ENCODE data around the gene MNAT1.
"Not testable (repeated sequence)": the region's sequence is repeated elsewhere in the genome, so short reads cannot be mapped to it uniquely, and the experiment has no call there.

Gene MNAT1

DNA sequence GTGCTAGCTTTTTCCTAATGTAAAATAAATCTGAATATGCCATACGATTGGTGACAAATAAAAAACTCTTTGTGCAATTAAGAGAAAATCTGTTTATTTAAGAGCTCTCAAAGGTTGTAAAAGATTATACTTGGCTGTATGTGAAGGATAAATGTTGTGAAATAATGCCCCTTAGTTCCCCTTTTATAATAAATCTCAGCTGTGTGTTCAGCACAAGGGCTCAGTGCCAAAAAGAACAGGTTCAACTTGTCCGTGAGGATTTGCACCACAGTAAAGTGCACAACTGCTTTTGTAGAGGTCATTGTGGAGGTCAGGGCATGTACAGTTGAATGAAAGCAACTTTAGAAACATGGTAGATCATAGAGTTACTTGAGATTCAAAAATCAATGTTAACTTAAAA is 127.7 kb downstream of the MNAT1 start:
- Mint-ChIP-seq H3K4me3 (no peak overlapping the region), H3K27me3 (no peaks in the 10 kb centered on the region), H3K27ac (no peak overlapping the region), H3K36me3 (peaks cover 15% of the 10 kb centered on the region), H3K9me3 (ENCODE audit: low read depth) (peaks cover under 1% of the 10 kb centered on the region), H3K4me1 (ENCODE audit: low read depth) (peaks cover 3% of the 10 kb centered on the region)

DNA sequence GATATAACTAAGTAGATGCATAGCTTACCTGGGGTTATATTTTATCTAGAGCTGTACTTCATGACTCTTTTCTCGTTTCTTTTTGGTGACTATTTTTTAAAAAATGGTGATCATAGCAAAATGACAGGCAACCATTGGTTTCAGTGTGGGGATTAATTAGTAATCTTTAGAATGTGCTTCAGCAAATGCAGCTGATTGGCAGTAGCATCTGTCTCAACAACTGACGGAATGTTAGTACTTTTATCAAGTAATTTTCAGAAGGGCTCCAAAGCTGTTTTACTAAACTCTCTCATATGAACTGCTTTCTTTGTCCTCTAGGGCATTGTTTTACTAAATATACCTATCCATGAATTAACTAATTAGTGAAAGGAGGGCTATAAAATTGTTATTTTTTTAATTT is 128.7 kb downstream of the MNAT1 start:
- Mint-ChIP-seq H3K4me1 (ENCODE audit: low read depth) (peaks cover 11% of the 10 kb centered on the region), H3K27ac (no peak overlapping the region), H3K9me3 (ENCODE audit: low read depth) (no peaks in the 10 kb centered on the region), H3K4me3 (no peak overlapping the region), H3K36me3 (peaks cover 11% of the 10 kb centered on the region), H3K27me3 (no peaks in the 10 kb centered on the region)

DNA sequence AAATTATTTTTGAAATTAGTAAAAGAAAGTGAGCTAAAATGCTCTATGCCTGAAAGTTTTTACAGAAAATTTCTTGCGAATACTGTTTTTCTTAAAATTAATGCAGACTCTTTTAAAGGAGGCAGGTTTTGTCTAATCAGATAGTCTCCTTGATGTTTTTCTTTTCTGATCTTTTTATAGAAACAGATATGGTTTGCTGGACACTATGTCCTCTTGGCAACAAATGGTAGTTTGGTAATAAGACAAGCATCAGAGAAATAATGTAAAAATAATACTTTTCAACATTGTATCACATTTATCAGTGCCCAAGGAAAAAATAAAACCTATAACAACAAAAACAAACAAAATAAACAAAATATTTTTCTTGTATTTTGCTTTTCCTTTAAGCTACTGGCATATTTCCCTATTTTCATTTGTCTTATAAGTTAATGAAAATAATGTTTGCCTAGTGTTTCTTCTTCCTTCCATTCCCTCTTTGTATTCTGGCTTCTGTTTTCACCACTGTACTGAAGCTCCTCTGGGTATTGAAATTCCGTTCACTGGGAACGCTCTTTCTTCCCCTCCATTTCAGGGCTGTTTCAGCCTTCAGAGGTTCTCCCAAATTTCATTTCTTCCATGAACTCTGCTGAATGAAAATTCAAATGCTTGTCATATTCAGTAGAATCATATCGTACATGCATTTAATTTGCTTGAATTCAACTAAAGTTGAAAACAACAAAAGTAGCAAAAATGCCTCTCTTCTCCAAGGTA is 131.0 kb downstream of the MNAT1 start:
- H3K36me3 Mint-ChIP-seq, result peaks cover 2% of the 10 kb centered on the region
- H3K4me3 Mint-ChIP-seq, result no peak overlapping the region
- no peak overlapping the region for H3K27ac Mint-ChIP-seq
- H3K4me1 Mint-ChIP-seq (ENCODE audit: low read depth), result peaks cover 11% of the 10 kb centered on the region
- H3K27me3 Mint-ChIP-seq, result no peaks in the 10 kb centered on the region
- H3K9me3 Mint-ChIP-seq (ENCODE audit: low read depth), result no peaks in the 10 kb centered on the region

DNA sequence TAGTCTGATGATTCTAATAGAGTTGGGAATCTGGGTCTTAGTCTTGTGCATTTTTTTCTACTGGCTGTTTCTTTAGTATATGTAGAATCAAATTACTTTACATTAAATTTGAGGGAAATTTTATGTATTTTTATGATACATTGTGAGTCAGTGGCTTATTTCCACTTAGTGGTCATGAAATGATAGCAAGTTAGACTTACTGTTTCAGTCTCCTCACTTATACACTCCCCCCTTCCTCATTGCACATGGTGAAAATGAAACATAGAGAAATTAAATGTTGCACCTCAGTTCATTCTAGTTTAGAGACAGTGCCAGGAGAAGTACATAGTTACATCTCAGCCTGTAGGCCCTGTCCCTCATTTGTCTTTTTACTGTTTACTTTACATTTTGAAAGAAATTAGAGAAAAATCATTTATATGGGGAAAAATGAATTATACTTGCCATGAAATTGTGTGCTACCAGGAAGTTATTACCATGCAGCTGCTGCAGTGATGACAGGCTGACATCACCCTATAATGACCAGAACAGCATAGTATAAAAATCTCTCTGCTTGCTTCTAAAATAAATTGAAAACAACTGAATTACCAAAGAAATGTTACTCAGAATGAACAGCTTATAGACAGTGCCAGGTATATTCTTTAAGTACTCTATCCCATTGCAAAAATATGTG is 133.1 kb downstream of the MNAT1 start:
- Mint-ChIP-seq H3K36me3 (peaks cover 4% of the 10 kb centered on the region), H3K9me3 (ENCODE audit: low read depth) (no peaks in the 10 kb centered on the region), H3K27ac (peak overlapping the region; percentile 31), H3K27me3 (no peaks in the 10 kb centered on the region), H3K4me1 (ENCODE audit: low read depth) (peaks cover 11% of the 10 kb centered on the region), H3K4me3 (no peak overlapping the region)

DNA sequence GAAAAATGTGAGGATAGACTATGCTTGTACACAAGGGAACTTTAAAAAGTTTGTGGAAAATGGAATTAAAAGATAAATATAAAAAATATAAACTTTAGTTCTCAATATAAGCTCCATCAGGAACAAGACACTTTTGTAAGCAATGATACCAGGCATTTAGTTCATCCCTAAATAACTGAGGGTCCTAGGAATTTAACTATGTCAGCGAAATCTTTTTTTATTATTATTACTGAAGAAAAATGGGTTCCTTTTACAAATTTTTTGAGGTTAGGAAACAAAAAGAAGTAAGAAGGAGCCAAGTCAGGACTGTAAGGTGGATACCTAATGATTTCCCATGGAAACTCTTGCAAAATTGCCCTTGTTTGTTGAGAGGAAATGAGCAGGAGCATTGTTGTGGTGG is 143.6 kb downstream of the MNAT1 start:
- Mint-ChIP-seq H3K4me1 (ENCODE audit: low read depth) (no peaks in the 10 kb centered on the region), H3K27me3 (no peaks in the 10 kb centered on the region), H3K4me3 (no peak overlapping the region), H3K36me3 (peaks cover 30% of the 10 kb centered on the region), H3K27ac (no peak overlapping the region), H3K9me3 (ENCODE audit: low read depth) (peaks cover 8% of the 10 kb centered on the region)

DNA sequence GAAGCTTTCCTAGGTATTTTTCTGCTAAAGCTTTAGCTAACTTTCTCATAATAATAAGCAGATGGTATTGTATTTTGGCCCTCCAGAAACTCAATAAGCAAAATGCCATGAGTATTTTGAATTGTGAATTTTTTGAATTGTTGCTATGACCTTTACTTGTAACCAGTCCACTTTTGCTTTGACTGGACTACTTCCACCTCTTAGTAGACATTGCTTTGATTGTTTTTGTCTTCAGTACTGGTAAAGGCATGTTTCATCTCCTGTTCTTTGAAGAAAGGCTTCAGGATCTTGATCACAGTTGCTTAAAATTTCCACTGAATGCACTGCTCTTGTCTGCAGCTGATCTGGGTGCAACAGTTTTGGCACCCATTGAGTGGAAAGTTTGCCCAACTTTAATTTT is 144.0 kb downstream of the MNAT1 start:
- Mint-ChIP-seq H3K36me3 (peaks cover 32% of the 10 kb centered on the region), H3K27ac (no peak overlapping the region), H3K4me3 (no peak overlapping the region), H3K27me3 (no peaks in the 10 kb centered on the region), H3K4me1 (ENCODE audit: low read depth) (no peaks in the 10 kb centered on the region), H3K9me3 (ENCODE audit: low read depth) (peaks cover 9% of the 10 kb centered on the region)

DNA sequence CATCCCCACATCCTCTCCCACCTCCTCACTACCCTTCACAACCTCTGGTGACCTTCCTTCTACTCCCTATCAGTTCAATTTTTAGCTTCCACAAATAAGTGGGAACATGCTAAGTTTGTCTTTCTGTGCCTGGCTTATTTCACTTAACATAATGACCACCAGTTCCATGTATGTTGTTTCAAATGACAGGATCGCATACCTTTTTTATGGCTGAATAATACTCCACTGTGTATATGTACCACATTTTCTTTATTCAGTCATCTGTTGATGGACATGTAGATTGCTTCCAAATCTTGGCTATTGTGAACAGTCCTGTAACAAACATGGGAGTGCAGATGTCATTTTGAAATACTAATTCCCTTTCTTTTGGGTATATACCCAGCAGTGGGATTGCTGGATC is 147.7 kb downstream of the MNAT1 start:
- Mint-ChIP-seq H3K9me3 (ENCODE audit: low read depth) (peaks cover 35% of the 10 kb centered on the region), H3K36me3 (peaks cover 56% of the 10 kb centered on the region), H3K4me3 (no peak overlapping the region), H3K27me3 (no peaks in the 10 kb centered on the region), H3K4me1 (ENCODE audit: low read depth) (peaks cover 2% of the 10 kb centered on the region), H3K27ac (no peak overlapping the region)

DNA sequence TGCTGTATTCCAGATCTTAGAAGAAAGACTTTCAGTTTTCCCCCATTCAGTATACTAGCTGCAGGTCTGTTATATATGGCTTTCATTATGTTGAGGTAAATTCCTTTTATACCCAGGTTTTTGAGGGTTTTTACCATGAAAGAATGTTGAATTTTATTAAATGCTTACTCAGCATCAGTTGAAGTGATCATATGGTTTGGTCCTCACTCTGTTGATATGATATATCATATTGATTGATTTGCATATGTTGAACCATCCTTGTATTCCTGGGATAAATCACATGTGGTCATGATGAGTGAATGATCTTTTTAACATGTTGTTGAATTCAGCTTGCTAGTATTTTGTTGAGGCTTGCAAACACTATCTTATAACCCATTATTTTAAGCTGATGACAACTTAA is 149.6 kb downstream of the MNAT1 start:
- H3K27me3 Mint-ChIP-seq, result no peaks in the 10 kb centered on the region
- peaks cover 35% of the 10 kb centered on the region for H3K9me3 Mint-ChIP-seq (ENCODE audit: low read depth)
- H3K27ac Mint-ChIP-seq, result no peak overlapping the region
- no peak overlapping the region for H3K4me3 Mint-ChIP-seq
- H3K4me1 Mint-ChIP-seq (ENCODE audit: low read depth), result peaks cover 2% of the 10 kb centered on the region
- H3K36me3 Mint-ChIP-seq, result peaks cover 52% of the 10 kb centered on the region

DNA sequence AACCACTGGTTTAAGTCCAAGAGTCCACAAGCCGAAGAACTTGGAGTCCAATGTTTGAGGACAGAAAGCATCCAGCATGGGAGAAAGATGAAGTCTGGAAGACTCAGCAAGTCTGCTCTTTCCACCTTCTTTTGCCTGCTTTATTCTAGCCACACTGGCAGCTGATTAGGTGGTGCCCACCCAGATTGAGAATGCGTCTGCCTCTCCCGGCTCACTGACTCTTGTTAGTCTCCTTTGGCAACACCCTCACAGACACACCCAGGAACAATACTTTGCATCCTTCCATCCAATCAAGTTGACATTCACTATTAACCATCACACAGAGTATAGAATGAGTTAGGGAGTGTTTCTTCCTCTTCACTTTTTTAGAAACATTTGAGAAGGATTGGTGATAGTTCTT is 156.1 kb downstream of the MNAT1 start:
- not testable (repeated sequence) for H3K4me3 Mint-ChIP-seq; H3K27me3 Mint-ChIP-seq; H3K27ac Mint-ChIP-seq; H3K9me3 Mint-ChIP-seq (ENCODE audit: low read depth)
- Mint-ChIP-seq H3K36me3 (peaks cover 20% of the 10 kb centered on the region), H3K4me1 (ENCODE audit: low read depth) (peaks cover 35% of the 10 kb centered on the region)

DNA sequence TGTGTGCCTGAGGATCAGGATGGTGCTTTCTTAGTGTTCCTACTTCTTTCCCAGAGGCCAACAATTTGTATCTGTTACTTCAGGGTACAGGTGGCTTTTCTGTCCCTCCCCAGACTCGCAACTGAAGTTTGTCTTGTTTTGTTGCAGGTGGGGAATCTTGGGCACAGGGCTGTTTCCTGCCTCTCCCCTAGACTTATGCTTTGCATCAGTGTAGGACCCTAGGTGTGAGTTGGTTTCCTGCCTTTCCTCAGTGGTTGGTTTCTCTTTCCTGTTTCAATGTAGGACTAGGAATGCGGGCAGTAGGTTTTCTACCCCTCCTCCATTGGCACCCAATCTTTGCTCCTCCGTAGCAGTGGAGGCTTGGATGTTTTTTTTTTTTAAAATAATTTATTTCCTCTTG is 159.3 kb downstream of the MNAT1 start:
- Mint-ChIP-seq H3K36me3 (peaks cover 9% of the 10 kb centered on the region), H3K4me1 (ENCODE audit: low read depth) (peaks cover 33% of the 10 kb centered on the region), H3K27me3 (no peaks in the 10 kb centered on the region), H3K9me3 (ENCODE audit: low read depth) (no peaks in the 10 kb centered on the region), H3K27ac (no peak overlapping the region), H3K4me3 (no peak overlapping the region)

DNA sequence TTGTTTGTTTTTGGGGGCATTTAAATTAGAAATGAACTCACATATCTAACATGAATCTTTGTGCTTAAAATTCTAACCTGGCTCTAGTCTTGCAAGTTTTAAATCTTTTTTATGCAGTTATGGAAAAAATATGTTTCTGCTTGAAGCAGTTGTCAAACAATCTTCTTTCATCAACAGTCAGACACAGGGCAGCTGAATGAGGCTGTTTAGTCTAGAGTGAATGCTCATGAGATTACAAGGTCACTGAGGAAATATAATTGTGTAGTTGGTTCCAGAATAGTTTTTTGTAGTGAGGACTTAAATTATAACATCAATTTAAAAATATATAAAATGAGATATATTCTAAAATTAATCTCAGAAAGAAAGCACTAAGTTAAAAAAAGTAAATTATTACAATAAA is 169.8 kb downstream of the MNAT1 start:
- Mint-ChIP-seq H3K27ac (no peak overlapping the region), H3K36me3 (peaks cover 10% of the 10 kb centered on the region), H3K4me1 (ENCODE audit: low read depth) (no peaks in the 10 kb centered on the region)

DNA sequence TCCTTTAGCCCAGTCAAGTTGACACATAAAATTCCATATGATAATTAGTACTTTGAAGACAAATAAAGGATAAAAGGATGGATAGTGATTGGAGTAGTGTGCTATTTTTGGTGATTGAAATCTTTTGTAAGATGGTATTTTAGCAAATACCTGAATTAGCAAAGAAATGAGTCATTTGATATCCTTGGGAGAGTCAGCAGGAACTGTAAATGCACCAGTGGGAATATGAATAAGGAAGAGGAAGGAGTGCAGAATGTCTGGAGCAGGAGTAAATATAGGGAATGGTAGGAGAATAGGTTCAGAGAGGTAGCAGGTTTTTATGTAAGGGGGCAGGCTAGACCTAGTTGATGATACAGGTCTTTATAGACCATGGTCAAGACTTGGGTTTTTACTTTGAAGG is 171.4 kb downstream of the MNAT1 start:
- Mint-ChIP-seq H3K4me3 (no peak overlapping the region), H3K27ac (no peak overlapping the region), H3K4me1 (ENCODE audit: low read depth) (no peaks in the 10 kb centered on the region), H3K36me3 (peaks cover 7% of the 10 kb centered on the region), H3K9me3 (ENCODE audit: low read depth) (no peaks in the 10 kb centered on the region), H3K27me3 (no peaks in the 10 kb centered on the region)

More for the DNA sequence above, 169.8 kb downstream of the MNAT1 start:
- Mint-ChIP-seq H3K4me3 (no peak overlapping the region), H3K9me3 (ENCODE audit: low read depth) (no peaks in the 10 kb centered on the region), H3K27me3 (no peaks in the 10 kb centered on the region)

DNA sequence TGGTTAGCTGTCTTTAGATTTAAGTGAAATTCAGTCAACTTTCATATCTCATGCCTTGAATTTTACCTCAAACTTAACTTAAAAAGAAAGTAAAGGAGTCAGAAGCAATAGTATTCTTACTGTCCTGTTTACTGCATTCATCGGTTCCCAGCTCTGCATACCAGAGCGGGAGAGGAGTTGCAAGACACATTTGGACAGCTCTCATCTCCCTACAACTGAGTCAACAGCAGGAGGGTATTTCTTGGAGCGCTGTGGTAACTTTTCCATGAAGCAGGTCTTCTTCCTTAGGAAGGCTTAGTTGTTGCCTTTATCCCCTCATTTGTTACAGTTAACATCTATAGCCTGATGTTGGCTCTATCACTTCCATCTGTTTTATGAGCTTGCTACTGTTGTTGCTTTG is 181.2 kb downstream of the MNAT1 start:
- Mint-ChIP-seq H3K27ac (no peak overlapping the region), H3K27me3 (no peaks in the 10 kb centered on the region), H3K4me1 (ENCODE audit: low read depth) (no peaks in the 10 kb centered on the region), H3K9me3 (ENCODE audit: low read depth) (no peaks in the 10 kb centered on the region), H3K36me3 (peaks cover 19% of the 10 kb centered on the region), H3K4me3 (no peak overlapping the region)

DNA sequence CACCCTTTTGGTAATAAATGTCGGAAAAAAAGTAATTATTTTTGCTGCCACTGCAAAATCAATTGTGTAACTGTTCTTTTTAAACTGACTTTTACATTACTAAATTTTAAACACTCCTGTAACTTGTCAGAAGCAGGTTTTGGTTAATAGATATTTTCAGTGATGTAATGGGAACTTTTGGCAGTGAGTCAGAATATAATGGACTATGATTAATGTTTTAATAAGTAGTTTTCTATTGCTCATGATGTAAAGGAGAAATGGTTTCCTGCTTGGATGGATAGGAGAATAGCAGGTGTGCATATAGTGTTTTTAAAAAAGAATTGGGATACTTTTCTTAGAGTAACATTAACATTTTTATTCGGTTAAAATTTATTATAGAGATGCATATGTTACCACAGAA is 187.5 kb downstream of the MNAT1 start:
- H3K4me1 Mint-ChIP-seq (ENCODE audit: low read depth), result peaks cover 2% of the 10 kb centered on the region
- H3K9me3 Mint-ChIP-seq (ENCODE audit: low read depth), result peaks cover 7% of the 10 kb centered on the region
- no peak overlapping the region for H3K27ac Mint-ChIP-seq
- H3K36me3 Mint-ChIP-seq, result peaks cover 18% of the 10 kb centered on the region
- no peak overlapping the region for H3K4me3 Mint-ChIP-seq
- no peaks in the 10 kb centered on the region for H3K27me3 Mint-ChIP-seq

DNA sequence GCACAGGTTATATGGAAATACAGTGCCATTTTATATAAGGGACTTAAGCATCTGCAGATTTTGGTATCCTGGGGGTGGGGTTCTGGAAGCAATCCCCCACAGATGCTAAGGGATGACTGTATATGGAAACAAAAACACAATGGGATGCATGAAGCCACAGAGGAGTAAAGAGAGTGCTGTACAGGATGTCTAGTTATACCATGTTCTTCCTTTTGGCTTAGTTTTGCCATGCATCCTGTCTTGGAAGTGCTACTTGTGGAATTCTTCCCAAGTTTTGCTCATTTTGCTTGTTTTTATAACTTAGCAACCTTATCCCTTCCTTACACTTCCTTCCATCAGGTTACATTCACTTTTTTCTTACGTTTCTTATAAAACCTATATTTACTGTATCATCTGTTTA is 190.7 kb downstream of the MNAT1 start:
- H3K4me1 Mint-ChIP-seq (ENCODE audit: low read depth), result peaks cover 2% of the 10 kb centered on the region
- H3K9me3 Mint-ChIP-seq (ENCODE audit: low read depth), result peaks cover 7% of the 10 kb centered on the region
- no peak overlapping the region for H3K4me3 Mint-ChIP-seq
- H3K27me3 Mint-ChIP-seq, result no peaks in the 10 kb centered on the region
- H3K27ac Mint-ChIP-seq, result no peak overlapping the region
- H3K36me3 Mint-ChIP-seq, result peaks cover 10% of the 10 kb centered on the region

DNA sequence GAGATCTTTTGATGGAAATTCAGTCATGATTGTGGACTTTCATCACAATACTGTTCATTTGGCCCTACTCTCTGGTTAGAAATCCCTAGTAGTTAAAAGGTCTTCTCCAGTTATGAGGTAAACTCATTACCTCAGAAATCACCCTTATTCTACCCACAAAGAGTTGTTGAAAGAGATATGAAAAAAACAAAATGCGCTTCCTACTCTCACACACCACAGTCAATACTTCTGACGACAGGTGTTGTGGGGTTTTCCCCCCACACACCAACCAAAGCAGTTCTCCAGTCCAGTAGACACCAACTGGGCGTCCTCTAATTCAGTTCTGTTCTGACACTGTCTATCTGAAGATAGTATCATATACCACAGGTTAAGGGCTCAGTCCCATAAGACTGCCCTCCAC is 191.4 kb downstream of the MNAT1 start:
- H3K36me3 Mint-ChIP-seq, result peaks cover 10% of the 10 kb centered on the region

More for the DNA sequence above, 191.4 kb downstream of the MNAT1 start:
- peaks cover 2% of the 10 kb centered on the region for H3K4me1 Mint-ChIP-seq (ENCODE audit: low read depth)
- no peaks in the 10 kb centered on the region for H3K27me3 Mint-ChIP-seq
- peaks cover 7% of the 10 kb centered on the region for H3K9me3 Mint-ChIP-seq (ENCODE audit: low read depth)
- no peak overlapping the region for H3K27ac Mint-ChIP-seq
- no peak overlapping the region for H3K4me3 Mint-ChIP-seq
